ENCODE data around the gene CAMK2A.

CAMK2A gene

DNA sequence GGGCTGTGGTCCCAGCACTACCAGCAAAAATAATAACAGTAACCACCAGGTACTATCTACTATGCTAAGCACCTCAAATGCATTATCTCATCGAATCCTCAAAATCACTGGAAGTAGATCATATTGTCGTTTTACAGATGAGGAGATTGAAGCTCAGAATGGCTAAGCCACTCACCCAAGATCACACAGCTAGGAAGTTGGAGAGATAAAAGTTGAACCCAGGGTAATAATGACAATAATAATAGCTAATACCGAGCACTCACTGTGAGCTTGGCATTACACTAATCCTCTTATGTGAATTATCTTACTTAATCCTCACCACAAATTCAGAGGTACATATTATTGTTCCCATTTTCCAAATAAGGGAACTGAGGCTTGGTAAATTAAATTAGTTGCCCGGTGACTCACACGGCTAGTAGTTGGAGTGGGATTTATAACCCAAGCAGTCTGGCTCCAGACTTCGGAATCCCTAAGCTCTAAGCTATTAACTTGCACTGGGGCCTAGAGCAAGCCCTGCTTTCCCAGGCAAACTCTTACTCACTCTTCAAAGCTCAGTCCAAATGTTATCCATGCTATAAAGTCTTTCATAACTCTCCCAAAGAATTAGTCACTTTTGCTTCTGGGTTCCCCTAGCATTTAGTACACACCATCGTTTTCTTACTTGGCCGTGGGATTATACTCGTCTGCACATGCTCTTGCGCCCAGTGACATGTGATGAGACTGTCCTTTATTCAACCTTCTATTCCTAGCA is 9.3 kb upstream of the CAMK2A start:
- DNase-seq: no peak

GRCh38 chr5:150297934-150298595 is 8.5 kb upstream of the CAMK2A start:
- DNase-seq: no peak

GRCh38 chr5:150297236-150297890 is 7.8 kb upstream of the CAMK2A start:
- no peak for DNase-seq

GRCh38 chr5:150296496-150296895 is 6.9 kb upstream of the CAMK2A start:
- DNase-seq: no peak

- DNase-seq: no peak
Measured at GRCh38 chr5:150295741-150296486, 6.3 kb upstream of the CAMK2A start.

- DNase-seq: no peak
Measured at GRCh38 chr5:150295172-150295634, 5.6 kb upstream of the CAMK2A start.

DNA sequence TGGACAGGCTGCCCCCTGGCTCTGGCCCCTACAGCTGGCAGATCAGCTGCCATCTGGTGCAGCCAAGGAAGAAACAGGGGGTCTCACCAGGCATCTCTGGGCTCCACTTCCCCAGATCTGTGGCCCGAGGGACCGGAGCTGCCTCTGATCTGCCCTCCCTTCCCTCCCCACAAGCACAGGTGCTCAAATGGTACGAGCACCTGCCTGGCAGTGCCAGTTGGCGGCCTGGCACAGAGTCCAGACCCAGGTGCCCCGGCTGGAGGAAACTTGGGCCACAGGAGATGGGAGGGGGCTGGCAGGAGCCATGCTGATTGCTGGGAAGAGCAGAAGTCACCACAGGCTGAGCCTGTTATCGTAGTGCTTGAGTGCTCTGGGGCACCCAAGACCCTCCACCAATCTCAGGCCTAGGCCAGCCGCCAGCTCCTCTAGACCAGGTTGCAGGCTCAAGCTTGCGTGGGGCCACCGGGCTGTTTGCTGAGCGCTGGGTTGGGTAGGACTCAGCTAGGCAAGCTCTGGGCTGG is 5.0 kb upstream of the CAMK2A start:
- DNase-seq: no peak

- no peak for DNase-seq
Measured at GRCh38 chr5:150293091-150293941, 3.7 kb upstream of the CAMK2A start.

DNA sequence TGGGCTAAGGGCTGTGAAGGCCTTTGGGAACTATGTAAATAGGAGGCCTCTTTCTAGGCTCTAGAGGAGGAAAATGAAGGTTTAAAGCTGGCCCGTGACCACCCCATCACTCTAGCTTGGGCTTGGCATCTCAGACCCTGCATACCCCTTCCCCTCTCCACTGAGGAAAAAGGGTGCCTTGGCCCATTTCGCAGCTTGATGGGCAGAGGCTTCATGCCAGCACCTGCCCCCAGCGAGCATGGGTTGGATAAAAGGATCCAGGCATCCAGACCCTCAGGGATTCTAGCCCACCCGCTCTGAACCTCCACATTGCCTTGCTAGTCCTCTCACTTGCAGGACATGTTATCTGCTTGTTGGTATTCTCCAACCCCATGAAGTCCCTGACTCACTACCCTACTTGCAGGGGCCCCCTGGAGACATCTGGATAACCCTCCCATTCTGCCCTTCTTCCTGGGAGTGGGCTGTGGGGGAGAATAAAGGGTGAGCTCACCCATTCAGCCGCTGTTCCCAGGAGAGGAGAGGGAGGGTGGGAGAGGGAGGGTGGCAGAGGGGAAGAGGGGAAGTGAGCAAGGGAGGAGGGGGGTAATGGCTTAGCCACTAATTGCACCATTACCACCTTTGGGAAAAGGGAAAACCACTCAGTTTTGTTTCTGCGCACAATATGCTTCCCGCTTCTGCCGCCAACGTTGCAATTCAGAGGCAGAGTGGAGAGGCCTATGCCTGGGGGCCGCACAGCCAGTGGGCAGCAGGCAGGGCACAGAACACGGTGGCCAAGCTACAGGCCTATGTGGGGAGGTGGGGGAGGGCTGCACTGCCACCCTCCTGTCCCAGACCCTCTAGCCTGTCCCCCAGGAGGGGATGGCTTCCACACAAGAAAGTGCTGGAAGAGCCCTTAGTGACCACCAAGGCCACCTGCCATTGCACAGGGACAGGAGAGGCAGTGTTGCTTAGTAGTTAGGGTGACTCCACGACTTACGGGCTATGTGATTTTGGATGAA is 2.1 kb upstream of the CAMK2A start:
- DNase-seq: no peak

- no peak for DNase-seq
Measured at GRCh38 chr5:150288791-150289190, 782 bp downstream of the CAMK2A start.

GRCh38 chr5:150288361-150288760 is 1.2 kb downstream of the CAMK2A start:
- no peak for DNase-seq

- no peak for DNase-seq
Measured at GRCh38 chr5:150286820-150287219, 2.8 kb downstream of the CAMK2A start.

- DNase-seq: no peak
Measured at GRCh38 chr5:150285114-150285513, 4.5 kb downstream of the CAMK2A start.

DNA sequence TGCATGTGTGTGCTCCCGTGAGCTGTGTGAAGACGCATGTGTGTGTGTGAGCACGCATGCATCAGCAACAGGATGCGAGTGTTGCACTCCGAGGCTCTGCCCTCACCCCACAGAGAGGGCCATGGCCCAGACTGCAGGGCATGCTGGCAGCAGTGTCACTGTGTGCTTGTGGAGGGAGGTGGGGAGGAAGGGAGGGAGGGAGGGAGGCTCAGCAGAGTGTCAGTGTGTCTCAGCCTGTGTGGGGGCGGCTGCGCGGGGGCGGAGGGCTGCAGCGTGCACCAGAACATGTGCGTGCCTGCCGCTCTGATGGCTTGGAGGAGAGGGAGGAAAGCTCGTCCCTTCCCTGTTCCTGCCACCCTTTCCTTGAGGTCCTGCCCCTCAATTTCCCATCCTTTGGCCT is 5.3 kb downstream of the CAMK2A start:
- no peak for DNase-seq

DNA sequence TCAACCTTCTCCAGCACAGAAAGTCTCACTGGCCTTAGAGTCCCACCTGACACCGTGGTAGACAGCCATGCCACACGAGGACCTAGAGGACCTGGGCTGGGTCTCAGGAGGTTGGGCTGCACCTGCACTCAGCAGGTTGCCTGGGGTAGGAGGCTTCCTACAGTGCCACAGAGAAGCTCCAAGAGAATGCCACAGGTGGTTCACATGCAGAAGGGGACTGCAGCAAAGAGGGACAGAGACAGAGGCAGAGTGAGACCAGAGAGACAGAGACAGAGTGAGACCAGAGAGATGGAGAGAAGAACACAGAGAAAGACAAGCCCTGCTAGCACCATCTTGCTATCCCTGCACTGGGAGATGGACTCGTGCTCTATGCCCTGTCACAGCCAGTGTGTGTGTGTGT is 5.7 kb downstream of the CAMK2A start:
- DNase-seq: no peak

- DNase-seq: no peak
Measured at GRCh38 chr5:150281987-150282386, 7.6 kb downstream of the CAMK2A start.

GRCh38 chr5:150279330-150280020 is 10.1 kb downstream of the CAMK2A start:
- no peak for DNase-seq

DNA sequence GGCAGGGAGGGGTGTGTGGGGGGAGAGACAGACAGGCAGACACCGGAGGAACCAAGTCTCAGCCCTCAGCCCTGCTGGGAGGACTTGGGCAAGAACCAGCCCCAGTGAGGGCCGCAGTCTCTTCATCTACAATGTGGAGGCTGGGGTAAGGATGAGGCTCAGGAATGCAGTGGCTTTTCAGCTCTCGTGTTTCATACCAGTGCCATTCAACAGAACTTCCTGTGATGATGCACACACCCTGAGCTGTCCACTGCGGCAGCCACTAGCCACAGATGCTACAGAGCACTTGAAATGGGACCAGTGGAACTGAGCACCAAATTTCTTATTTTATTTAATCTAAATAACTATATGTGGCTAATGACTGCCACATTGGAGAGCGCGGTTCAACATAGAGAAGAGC is 10.7 kb downstream of the CAMK2A start:
- DNase-seq: no peak

- no peak for DNase-seq
Measured at GRCh38 chr5:150278046-150278730, 11.4 kb downstream of the CAMK2A start.

Measured in right forelimb (tissue), 1 donor.